Activated CD4-positive, alpha-beta T cell treated with anti-CD3 and anti-CD28 coated beads for 48 hours (primary cell): ENCODE results near the gene DPF1.
"Not testable (repeated sequence)": the region's sequence is repeated elsewhere in the genome, so short reads cannot be mapped to it uniquely, and the experiment has no call there.

Source experiments
- DNase-seq: peaks from one replicate; pipeline ENCODE4 v3.0.0-alpha.2; 2020

DPF1 gene

DNA sequence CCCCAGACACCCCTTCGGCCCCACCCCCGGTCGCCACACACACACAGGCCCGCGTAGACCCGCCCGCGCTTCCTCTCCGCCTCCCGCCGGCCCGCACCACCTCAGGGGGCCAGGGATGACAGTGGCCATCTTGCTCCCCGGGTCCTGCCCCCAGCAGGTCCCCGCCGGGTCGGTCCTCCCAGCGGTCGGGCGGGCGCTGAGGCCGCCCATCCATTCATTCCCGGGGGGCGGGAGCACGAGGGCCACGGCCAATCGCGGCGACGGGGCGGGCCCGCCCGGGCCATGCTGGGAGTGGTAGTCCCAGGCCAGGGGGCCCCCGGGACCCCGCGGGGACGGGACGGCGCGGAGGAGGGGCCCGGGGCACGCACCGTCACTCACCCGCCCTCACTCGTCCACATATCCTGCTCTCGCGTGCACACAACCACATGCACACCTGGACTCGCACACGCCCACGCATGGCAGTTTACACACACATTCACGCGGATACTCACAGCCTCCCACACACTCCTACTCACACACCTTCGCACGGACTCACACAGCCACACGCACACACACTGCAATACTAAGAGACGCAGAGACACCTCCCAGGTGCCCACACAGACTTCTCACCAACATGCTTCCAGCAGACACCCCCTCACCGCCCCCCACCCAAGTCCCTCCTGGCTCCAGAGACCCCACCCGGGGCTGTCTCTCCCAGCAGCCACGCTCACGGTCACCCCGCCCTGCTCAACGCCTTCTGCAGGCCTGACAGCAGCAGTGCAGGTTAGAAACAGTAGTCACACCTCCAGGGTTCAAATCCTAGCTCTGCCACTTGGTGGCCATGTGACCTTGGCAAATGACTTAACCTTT, at the start of gene DPF1:
DPF1 (minus strand) TSS at position 209 of the 849 bp plus-strand sequence; CDS start at position 129, 80 bp downstream.
- peak; percentile 76 for DNase-seq

DNA sequence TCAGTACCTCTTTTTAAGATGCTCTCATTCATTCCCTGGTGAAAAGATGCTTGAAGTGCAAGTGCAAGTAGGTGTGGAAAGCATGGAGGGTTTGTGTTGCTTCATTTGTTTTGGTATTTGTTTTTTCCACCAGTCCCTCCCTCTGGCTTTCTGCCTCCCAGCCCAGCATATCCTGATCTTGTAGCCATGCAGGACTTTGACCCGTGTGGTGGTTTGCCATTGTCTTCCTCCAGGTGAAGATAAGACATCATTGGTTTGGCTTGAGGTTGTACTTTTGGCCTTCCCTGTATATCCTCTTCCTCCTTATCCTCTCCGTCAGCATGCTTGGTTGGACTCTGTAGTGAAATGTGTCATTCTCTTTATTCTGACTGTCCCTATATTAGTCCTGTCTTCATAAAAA, 49.5 kb upstream of the DPF1 start:
- no peak for DNase-seq

DNA sequence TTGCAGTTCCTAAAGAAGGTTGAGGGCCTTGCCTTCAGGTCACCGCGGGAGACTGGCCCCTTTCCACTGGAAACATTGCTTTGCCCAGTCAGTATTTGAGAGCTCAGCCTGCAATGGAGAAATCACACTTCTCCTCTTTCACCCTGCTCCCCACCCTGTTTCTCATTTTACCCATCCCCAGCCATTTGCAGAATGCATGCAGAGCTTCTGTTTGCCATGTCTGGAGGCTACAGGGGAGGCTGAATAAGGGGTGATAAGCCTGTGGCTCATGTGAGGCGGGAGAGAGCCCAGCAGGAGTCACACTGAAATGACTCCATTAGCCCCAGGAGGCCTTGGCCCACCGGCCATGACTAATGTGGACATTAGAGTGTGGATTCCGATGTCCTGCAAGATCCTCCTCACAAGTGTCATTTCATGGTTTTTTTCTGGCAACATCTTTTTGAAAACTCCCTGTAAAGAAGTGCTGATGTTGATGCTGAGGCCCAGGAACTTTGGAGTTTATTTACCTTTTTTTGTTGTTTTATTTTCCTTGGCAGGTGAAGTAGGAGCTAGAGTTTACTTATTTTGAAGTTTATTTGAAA, 46.7 kb upstream of the DPF1 start:
- DNase-seq, result no peak

DNA sequence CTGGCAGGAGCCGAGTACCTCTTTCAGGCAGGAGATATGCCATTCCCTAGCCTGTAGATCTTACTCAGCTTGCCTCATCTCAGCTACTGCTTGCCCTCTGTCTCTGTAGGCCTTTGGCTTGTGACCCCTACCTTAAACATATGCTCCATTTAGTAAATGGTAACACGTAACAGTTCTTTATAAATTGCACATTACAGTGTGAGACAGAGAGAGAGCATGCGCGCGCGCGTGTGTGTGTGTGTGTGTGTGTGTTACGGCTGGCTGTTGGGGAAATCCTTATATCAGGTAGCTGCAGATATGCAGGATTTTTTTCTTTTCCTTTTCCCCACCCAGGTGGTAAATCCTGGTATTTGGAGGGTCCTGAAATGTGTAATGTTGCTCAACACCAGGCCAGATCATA, 44.5 kb upstream of the DPF1 start:
- DNase-seq, result no peak

DNA sequence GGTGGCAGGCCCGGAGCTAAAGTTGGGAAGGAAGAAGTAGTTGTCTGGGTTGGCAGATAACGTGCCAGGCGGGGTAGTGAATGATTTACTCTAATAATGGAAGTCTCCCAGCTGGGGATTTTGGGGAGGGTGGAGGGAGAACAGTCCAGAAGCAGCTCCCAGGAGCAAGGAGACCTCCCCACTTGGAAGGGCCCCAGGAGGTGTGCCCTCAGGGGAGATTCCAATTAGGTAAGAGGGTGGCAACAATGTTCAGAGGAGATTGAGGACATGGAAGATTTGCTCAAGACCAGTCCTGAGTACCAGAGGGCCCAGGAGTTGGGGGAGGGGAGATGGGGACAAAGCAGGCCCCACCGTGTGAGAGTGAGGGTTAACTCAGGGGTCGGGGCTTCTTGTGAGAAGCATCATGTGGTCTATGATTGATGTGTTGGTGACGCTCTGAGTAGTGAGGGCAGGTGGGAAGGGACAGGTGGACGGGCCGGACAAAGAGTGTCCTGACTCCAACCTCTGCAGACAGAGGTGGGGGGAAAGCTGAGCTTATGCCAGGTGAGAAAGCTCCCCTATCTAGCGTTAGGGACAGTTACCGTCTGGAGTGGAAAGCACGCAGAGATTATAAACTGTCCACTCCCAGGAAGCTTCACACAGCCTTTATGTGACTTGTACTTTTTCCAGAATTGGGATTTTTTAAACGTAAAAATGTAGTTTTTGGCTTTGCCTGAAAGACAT, 43.9 kb upstream of the DPF1 start:
- DNase-seq, result no peak

DNA sequence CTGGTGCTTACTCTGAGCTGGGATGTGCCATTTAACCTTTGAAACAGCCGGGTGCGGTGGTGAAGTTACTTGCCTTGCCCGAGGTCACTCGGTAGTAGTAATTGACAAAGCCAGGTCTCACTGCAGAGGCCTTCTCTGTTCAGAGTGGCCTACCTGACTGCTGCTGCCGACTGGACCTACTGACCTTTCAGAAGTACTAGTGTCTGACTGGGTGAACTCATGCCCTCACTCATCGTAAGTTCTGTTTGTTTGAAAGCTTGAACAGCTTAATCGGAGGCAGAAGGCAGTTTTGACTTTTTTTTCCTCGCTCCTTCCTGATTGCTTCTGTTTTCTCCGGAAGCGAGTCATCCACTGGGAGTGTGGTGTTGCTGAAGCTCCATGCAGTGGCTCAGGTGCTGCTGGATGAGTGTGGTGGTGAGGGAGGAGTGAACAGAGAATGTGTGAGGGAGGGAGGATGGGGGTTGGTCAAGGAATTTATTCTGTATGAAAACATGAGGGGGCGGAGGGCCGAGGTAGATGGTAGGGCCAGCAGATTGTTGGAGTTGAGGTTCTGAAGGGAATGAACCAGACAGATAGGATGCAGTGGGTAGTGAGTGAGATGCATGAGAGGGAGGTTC, 43.1 kb upstream of the DPF1 start:
- DNase-seq, result no peak

DNA sequence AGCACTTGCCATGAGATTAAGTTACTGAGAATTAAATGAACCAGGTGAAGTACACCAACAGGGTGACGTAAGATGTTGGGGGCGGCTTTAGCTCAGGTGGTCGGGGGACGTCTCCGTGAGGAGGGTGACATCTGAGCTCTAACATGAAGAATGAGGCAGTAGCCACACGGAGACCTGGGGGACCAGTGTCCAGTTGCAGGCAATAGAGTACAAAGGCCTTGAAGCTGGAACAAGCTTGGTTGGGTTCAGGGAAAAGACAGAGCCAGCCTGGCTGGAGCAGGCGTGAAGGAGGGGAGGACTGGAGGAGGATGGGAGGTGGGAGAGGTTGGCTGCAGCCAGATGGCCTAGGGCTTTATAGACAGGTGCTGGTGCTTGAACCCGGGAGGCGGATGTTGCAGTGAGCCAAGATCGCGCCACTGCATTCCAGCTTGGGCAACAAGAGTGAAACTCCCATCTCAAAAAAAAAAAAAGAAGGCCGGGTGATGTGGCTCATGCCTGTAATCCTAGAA, 42.0 kb upstream of the DPF1 start:
- DNase-seq, result no peak

DNA sequence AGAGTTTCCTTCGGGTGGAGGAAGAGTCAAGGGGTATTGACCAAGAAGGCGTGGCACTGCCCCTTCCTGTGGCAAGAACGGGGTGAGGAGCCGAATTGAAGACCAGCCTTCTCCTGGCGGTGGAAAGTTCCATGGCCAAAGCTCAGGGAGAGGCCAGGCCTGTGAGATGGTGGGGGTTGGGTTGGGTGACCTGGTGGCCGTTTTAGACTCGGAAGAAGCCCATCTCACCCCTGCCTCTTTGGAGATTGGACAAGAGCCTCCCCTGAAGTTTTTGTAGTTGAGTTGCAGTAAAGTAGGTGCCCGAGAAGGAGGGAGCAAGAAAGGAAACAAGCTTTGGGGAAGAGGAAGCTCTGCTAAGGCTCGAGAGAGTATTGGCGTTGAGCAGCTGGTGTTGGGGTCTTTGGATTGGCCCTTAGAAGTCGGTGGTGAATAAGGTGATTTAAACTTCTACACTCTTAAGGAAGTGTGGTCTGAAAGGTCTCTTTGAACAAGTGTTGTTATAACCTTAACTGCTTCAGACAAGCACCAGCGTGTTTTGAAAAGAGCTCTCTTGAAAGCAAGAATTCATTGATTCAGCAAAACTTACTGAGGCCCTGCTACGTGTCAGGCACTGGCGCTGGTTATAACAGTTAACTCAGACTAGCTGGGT, 41.3 kb upstream of the DPF1 start:
- DNase-seq, result no peak

DNA sequence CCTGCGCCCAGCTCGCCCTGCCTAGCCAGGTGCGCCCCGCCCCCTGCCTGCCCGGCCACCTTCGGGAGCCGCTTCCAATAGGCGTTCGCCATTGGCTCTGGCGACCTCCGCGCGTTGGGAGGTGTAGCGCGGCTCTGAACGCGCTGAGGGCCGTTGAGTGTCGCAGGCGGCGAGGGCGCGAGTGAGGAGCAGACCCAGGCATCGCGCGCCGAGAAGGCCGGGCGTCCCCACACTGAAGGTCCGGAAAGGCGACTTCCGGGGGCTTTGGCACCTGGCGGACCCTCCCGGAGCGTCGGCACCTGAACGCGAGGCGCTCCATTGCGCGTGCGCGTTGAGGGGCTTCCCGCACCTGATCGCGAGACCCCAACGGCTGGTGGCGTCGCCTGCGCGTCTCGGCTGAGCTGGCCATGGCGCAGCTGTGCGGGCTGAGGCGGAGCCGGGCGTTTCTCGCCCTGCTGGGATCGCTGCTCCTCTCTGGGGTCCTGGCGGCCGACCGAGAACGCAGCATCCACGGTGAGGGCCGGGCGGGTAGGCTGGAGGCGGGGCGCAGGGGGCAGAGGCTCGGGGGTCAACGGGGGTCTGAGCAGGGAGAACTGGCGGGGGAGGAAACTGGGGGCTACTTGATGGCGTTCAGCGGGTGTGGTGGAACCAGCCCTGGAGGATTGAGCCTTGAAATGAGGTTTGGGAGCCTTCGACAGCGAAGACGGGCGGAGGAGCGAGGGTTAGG, 40.6 kb upstream of the DPF1 start, which contains the start of gene SPINT2:
SPINT2 (plus strand) TSS at position 88 of the 727 bp plus-strand sequence; CDS start at position 408, 320 bp downstream.
- DNase-seq, result peak; percentile 63

DNA sequence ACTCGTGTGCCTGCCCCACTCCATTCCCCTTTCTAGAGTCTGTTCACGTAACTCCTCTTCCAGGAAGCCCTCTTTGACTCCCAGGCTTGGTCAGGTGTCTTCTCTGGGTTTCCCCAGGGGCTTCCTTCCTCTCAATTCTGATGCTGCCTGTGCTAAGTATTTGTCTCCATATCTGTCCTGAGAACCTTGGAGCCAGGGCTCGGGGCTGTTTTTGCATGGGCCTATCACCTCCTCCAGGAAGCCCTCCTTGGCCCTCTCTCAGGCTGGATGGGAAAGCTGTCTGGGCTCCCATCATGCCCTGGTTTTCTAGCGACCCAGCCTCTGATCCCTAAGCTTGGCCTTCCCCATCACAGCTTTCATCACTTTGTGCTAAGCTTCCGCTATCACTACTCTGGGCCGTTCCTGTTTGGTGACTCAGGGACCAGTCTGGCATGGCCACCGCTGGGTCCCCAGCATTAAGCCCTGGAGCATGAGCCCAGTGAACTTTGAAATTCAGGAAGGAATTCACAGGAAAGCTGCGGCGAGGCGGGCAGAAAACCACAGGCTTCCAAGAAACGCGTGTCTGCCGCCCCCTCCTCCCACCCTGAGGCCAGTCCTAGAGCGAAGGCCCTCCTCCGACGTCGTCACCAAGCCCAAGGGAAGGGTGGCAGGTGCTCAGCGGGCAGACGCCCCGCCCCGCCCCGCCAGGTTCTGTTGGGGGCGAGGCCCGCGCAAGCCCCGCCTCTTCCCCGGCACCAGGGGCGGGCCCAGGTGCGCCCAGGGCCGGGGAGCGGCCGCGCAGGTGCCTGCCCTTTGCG, 39.9 kb upstream of the DPF1 start:
- peak; percentile 89 for DNase-seq

DNA sequence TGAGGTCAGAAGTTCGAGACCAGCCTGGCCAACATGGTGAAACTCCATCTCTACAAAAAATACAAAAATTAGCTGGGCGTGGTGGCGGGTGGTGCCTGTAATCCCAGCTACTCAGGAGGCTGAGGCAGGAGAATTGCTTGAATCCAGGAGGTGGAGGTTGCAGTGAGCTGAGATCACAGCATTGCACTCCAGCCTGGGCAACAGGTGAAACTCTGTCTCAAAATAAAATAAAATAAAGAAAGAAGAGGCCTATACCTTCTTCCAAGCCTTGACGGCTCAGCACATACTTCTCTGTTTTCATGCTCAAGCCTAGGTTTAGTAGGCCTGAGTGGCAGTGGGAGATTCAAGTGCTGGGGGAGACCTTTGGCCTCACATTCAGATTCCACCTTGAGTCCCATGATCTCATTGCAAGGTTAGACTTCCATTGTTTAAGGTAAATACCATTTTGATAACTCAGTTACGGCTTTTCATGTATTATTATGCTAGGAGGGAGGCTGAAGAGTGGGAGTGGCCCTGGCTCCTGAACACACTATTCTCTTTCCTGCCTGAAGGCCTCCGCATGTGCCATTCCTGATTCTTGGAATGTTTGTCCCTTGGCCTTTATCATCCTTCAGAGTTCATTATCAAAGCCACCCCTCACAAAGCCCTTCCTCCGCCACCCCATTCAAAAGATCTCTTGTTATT, 38.7 kb upstream of the DPF1 start:
- no peak for DNase-seq

DNA sequence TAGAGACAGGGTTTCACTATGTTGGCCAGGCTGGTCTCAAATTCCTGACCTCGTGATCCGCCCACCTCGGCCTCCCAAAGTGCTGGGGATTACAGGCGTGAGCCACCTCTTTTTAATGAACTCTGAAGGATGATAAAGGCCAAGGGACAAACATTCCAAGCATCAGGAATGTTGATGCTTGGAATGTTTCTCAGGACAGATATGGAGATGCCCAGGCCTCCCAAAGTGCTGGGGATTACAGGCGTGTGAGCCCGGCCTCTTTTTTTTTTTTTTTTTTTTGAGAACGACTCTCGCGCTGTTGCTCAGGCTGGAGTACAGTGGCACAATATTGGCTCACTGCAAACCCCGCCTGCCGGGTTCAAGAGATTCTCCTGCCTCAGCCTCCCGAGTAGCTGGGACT, 37.9 kb upstream of the DPF1 start:
- DNase-seq, result not testable (repeated sequence)

DNA sequence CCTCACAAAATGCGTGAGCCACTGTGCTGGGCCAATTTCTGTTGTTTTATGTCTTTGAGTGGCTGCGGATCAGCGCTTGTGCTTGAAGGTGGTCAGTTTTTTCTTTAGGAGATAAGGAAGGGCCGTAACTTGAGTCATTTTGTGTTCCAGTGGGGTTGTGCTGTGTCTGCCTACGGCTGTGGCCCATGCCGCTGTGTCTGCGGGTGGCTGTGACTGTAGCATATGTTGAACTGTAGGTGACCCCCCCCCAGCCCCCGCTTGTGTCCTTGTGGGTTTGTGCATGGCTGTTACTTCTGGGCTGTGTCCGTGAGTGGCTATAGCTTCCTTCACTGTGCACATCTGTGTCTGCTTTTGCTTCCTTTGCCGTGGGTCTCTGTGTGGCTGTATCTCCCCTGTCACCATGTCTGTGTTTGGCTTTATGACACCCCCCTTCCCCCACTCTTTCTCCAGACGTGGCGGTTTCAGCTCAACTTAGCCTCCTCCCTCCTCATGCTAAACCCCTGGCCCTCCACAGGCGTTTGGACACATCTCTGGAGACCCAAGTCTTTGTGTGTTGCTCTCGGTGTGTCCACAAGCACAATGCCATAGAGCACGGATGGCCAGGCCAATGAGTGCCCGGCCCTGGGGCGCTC, 31.5 kb upstream of the DPF1 start:
- no peak for DNase-seq

DNA sequence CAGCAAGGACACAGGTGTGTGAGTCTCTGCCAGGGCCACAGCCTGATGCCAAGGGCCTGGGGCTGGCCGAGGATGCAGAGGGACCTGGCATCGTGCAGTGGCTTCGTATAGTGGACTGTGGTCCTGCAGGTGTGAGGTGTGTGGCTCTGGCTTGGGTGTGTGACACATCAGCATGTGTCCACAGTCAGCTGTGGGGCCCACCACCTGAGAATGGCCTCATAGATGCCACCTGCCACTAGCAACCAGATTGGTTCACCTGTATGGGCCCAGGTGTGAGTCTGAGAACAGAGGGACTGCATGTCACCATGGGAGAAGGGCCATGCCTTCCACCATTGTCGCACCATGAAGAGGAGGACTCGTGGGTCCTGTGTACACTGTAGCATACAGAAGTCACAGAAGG, 29.8 kb upstream of the DPF1 start:
- no peak for DNase-seq

DNA sequence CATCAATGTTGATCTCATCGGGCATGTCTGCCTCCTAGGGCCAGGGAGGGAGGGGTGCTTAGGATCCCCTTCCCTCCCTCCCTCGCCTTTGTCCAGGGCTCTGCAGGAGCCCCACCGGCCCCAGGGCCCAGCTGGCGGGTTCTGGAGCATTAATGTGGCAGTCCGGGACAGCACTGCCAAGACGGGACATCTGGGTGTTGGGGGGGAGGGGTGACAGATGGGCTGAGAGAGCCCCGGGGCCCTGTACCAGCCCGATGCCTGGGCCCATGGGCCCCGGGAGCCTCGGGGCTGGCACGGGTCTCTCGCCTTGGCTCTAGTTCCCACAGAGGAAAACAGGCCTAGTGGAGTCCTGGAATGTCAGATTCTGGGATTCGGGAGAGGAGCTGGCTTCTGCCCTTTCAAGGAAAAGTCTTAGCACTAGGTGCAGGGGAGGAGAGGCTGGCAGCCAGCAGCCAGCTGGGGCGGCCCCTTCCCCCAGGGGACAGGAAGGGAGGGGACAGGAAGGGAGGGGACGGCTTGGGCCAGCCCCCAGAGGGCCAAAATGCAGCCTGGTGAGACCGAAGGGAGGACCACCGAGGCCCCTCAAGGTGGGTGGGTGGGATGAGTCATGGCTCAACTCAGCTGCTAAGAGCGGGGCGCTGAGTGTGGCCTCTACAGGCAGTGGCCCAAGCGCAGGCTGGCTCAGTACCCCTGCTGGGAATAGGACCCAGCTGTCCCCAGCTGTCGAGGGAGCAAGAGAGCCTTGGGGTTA, 29.1 kb upstream of the DPF1 start:
- DNase-seq, result no peak

DNA sequence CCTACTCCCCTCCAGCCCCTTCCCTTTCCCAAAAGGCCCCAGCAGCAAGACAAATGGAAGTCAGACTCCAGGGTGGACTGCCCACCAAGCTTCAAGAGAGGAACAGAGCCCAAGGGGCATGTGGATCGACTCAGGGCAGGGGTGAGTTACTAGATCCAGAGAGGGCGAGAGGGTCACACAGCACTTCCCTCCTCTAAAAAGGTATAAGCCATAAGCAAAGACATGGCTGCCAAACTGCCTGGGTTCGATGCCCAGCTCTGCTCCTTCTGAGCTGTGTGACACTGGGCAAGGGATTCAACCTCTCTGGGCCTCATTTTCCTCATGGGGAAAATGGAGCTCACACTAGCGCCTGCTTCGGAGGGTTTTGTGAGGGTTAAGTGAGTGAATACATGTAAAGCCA, 28.4 kb upstream of the DPF1 start:
- DNase-seq, result no peak

DNA sequence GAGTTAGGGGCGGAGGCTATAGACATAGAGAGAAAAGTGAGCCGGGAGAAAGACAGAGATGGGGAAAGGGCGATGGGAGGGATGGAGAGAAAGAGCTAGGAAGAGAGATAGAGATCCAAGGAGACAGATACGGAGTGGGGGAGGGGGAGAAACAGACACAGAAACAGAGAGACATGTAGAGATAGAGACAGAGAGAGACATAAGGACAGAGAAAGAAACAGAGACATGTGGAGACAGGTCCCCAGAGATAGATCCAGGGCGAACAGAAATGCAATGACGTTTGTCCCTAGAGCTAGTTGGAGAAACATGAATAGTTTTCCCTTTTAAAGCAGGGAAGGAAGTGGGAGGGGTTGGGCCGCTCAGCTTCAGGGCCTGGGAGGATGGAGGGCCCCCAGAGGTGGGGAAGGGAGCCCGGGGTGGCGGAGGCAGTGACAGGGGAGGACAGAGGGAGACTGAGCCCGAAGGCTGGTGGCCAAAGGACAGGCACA, 27.6 kb upstream of the DPF1 start:
- no peak for DNase-seq

DNA sequence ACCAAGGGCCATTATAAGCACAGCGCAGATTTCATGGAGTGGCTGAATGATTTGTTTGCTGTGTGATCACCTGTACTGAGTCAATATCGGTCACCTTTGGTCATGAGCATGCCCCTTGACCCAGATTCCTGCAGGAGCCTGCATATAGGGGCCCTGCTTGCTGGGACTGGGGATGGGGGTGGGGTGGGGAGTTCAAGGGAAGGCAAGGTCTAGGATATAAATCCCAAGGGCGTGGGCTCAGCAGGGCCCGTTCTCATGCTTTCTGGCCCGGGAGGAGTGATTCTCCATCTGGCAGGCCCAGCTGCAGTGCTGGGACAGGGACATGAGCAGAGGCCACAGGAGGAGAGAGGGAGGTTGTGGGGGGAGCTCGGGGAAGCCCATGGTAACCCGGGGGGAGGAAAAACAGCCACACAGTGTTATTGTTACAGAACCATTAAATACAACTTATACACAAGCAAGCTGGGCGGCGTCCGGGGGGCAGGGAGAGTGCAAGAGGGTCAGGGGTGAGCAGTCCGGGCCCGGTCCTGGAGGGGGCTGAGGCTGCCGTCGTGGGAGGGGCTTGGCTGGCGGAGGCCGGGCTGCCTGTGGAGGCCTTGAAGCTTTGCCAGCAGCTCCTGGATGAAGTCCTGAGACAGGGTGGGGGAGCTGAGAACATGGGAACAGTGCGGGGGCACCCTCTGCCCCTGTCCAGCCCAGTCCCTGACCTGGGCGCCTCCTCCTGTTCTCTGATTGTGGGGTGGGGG, 27.0 kb upstream of the DPF1 start:
- DNase-seq, result no peak
